GM10248 (cell line): ENCODE results near the gene TECPR2.

Experiments used
- CTCF ChIA-PET: fragments of 300-600 bp; sonication (Branson Sonifier 250); formaldehyde crosslinking; extraction: SDS; loops from one replicate; lab custom pipeline; 2021; ENCODE audit warnings: antibody characterized with exemption; lab: Yijun Ruan, JAX
- POLR2A ChIA-PET: fragments of 350-650 bp; sonication (Branson Sonifier 250); formaldehyde crosslinking; extraction: SDS; loops from one replicate; lab custom pipeline; 2020; ENCODE audit warnings: antibody characterized with exemption; lab: Yijun Ruan, JAX
- DNase-seq: peaks from one replicate; pipeline ENCODE4 v3.0.0; 2012; ENCODE audit errors: extremely low spot score
- CTCF ChIP-seq: IDR thresholded peaks from 2 replicates; pipeline ENCODE4 v1.5.1; 2012; ENCODE audit warnings: mild to moderate bottlenecking, low read depth; ENCODE audit errors: extremely low read depth, missing control alignments, control extremely low read depth

Gene TECPR2

GRCh38 chr14:102370305-102370809 lies 7.6 kb downstream of the TECPR2 start:
- POLR2A ChIA-PET, result no interaction called here
- no peak for TF ChIP-seq CTCF
- CTCF ChIA-PET, result interaction anchor here (1.4 kb wide), 1 partner anchor 22 kb away, joined by 4 read pairs; no protein-coding TSS in a partner anchor
- no peak for DNase-seq

GRCh38 chr14:102371361-102371760 lies 8.6 kb downstream of the TECPR2 start:
- DNase-seq, result no peak
- ChIA-PET CTCF (interaction anchor here (1.4 to 1.6 kb wide), 2 partner anchors 10 to 21 kb away, joined by 4 read pairs; no protein-coding TSS in a partner anchor), POLR2A (no interaction called here)
- TF ChIP-seq CTCF, result no peak

GRCh38 chr14:102373110-102373509 lies 10.4 kb downstream of the TECPR2 start:
- ChIA-PET CTCF (interaction anchor here (1.6 kb wide), 1 partner anchor 8 kb away, joined by 4 read pairs; no protein-coding TSS in a partner anchor), POLR2A (no interaction called here)
- DNase-seq, result no peak
- no peak for TF ChIP-seq CTCF

GRCh38 chr14:102374264-102374663 lies 11.5 kb downstream of the TECPR2 start:
- no peak for DNase-seq

GRCh38 chr14:102375119-102375518 lies 12.4 kb downstream of the TECPR2 start:
- no peak for TF ChIP-seq CTCF
- POLR2A ChIA-PET, result no interaction called here
- no peak for DNase-seq
- CTCF ChIA-PET, result interaction anchor here (1.4 to 1.5 kb wide), 2 partner anchors 8 to 15 kb away, joined by 5 read pairs; no protein-coding TSS in a partner anchor

More at GRCh38 chr14:102374264-102374663, 11.5 kb downstream of the TECPR2 start:
- POLR2A ChIA-PET, result no interaction called here
- CTCF ChIA-PET, result no interaction called here
- no peak for TF ChIP-seq CTCF

GRCh38 chr14:102377696-102378095 lies 15.0 kb downstream of the TECPR2 start:
- no peak for TF ChIP-seq CTCF
- ChIA-PET POLR2A (no interaction called here), CTCF (interaction anchor here (1.0 kb wide), 1 partner anchor 9 kb away, joined by 3 read pairs; no protein-coding TSS in a partner anchor)
- no peak for DNase-seq

- POLR2A ChIA-PET, result no interaction called here
- CTCF ChIA-PET, result no interaction called here
- no peak for TF ChIP-seq CTCF
Measured at GRCh38 chr14:102378830-102379229, 16.1 kb downstream of the TECPR2 start.

More at GRCh38 chr14:102378830-102379229, 16.1 kb downstream of the TECPR2 start:
- DNase-seq, result no peak
